Type B pancreatic cell (in vitro differentiated cells): ENCODE results near the gene NID1. TPM values are rescaled to one million over a fixed set of nuclear protein-coding genes. Genes with fewer than 3 reads are reported as not detected.

ENCODE experiments used
- DNase-seq: peaks from one replicate; pipeline ENCODE4 v3.0.0; 2021; ENCODE audit warnings: mixed read lengths; ENCODE audit not compliant: unreplicated experiment; ENCODE audit errors: extremely low spot score
- H3K27ac Mint-ChIP-seq: 2 replicates; pipeline ENCODE4 v1.8.0; 2021; ENCODE audit warnings: mild to moderate bottlenecking, mixed read lengths
- H3K27me3 Mint-ChIP-seq: 2 replicates; pipeline ENCODE4 v1.8.0; 2021; ENCODE audit warnings: mixed read lengths
- H3K36me3 Mint-ChIP-seq: 2 replicates; pipeline ENCODE4 v1.8.0; 2021; ENCODE audit warnings: mixed read lengths
- H3K4me1 Mint-ChIP-seq: one replicate; pipeline ENCODE4 v1.8.0; 2021; ENCODE audit warnings: mixed read lengths; ENCODE audit not compliant: unreplicated experiment
- H3K4me3 Mint-ChIP-seq: 2 replicates; pipeline ENCODE4 v1.8.0; 2021; ENCODE audit warnings: mild to moderate bottlenecking, mixed read lengths
- H3K9me3 Mint-ChIP-seq: 2 replicates; pipeline ENCODE4 v1.8.0; 2021; ENCODE audit warnings: mixed read lengths
- total RNA-seq: library from RNA; stranded (reverse); gene quantifications from 2 replicates; pipeline ENCODE4 v1.2.1, GENCODE V29; 2021; ENCODE audit warnings: low replicate concordance
- TF ChIP-seq, protein P1 (sequence below): fragments of 200-600 bp; sonication (generic); conservative IDR thresholded peaks from 2 replicates; pipeline ENCODE4 v1.5.0; 2021; ENCODE audit warnings: antibody characterized with exemption, mild to moderate bottlenecking

NID1 gene
- total RNA-seq, 1 donor from 2014 or later: 65.6 TPM

DNA sequence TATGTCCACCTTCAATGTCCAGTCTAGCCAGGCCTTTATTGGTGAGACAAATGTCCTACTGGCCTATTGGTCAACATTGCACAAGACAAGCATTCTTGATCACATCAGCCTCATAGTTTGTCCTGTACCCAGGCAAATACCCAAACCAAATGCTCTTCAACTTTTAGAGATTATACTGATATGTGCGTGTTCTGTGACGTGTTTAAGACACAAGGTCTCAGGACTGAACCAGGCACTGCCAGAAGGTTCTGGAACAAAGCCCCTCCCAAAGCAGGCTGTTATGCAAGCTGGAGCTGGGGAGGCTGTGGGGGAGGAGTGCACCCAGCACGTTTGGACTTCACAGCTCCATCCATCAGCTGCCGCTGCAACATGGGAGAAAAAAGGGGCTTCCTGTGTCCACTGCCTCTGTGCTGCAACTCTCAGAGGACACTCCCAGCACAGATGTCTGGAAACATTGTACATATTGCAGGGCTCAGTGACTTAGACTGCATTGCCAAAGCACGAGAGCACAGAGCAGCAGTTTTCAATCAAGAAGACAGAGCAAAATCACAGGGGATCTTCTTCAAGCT lies 45.9 kb downstream of the NID1 start:
- H3K27ac Mint-ChIP-seq: no peak overlapping the region
- H3K9me3 Mint-ChIP-seq: peaks cover 7% of the 10 kb centered on the region
- peaks cover 4% of the 10 kb centered on the region for H3K27me3 Mint-ChIP-seq
- H3K36me3 Mint-ChIP-seq: peaks cover 12% of the 10 kb centered on the region
- no peak overlapping the region for H3K4me3 Mint-ChIP-seq
- DNase-seq: no peak
- TF ChIP-seq, protein P1, sequence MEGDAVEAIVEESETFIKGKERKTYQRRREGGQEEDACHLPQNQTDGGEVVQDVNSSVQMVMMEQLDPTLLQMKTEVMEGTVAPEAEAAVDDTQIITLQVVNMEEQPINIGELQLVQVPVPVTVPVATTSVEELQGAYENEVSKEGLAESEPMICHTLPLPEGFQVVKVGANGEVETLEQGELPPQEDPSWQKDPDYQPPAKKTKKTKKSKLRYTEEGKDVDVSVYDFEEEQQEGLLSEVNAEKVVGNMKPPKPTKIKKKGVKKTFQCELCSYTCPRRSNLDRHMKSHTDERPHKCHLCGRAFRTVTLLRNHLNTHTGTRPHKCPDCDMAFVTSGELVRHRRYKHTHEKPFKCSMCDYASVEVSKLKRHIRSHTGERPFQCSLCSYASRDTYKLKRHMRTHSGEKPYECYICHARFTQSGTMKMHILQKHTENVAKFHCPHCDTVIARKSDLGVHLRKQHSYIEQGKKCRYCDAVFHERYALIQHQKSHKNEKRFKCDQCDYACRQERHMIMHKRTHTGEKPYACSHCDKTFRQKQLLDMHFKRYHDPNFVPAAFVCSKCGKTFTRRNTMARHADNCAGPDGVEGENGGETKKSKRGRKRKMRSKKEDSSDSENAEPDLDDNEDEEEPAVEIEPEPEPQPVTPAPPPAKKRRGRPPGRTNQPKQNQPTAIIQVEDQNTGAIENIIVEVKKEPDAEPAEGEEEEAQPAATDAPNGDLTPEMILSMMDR: no peak
- peaks cover 17% of the 10 kb centered on the region for H3K4me1 Mint-ChIP-seq

DNA sequence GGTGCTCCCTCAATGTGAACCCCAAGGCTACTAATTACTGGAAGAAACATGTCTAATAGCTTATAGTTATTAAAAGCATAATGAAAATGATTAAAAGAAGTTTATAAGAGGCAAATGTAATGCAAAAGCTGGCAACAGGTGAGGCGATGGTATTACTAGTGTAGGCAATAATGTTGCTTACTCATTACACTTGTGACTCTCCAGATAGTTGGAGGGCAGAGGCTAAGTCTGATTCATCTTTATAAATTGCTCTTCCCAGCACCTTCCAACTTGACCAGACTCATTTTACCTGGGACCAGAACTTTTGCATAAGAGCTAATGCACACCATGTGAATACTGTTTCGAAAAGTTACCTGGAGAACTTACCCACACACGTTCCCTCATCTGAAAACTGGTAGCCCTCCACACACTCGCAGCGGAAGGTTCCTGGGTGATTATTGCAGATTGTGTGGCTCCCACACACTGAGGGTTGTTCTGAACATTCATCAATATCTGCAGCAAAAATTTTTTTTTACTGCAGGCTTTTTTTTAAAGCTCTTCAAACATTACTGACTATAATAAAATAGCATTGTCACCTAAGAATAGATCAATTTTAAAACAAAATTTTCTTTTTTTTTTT lies 48.0 kb downstream of the NID1 start:
- H3K36me3 Mint-ChIP-seq: peaks cover 16% of the 10 kb centered on the region
- H3K27me3 Mint-ChIP-seq: peaks cover 4% of the 10 kb centered on the region
- peaks cover 17% of the 10 kb centered on the region for H3K4me1 Mint-ChIP-seq
- DNase-seq: no peak
- H3K27ac Mint-ChIP-seq: no peak overlapping the region
- TF ChIP-seq, protein P1: no peak
- H3K4me3 Mint-ChIP-seq: no peak overlapping the region
- H3K9me3 Mint-ChIP-seq: peaks cover 7% of the 10 kb centered on the region

DNA sequence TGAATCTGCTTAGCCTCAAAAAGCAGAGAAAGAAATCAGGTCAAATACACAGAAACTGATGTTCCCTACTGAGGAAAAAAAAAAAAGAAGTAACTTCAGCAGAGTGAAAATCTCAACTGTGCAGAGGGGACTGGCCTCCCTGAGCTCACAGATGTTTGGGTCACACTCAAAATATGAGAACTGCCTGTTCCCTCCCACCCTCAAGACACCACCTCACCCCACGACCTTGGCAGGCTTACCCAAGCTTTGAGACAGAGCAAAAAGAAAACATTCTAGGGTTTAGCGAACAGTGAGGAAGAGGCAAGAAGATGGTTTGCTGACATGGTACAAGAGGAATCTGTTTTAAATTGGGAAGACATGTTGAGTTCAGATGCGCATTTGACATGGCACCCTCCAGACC lies 48.8 kb downstream of the NID1 start:
- Mint-ChIP-seq H3K4me1 (peaks cover 17% of the 10 kb centered on the region), H3K9me3 (peaks cover 7% of the 10 kb centered on the region), H3K27ac (no peak overlapping the region), H3K36me3 (peaks cover 16% of the 10 kb centered on the region), H3K4me3 (no peak overlapping the region), H3K27me3 (peaks cover 4% of the 10 kb centered on the region)
- TF ChIP-seq, protein P1: no peak
- DNase-seq: no peak

DNA sequence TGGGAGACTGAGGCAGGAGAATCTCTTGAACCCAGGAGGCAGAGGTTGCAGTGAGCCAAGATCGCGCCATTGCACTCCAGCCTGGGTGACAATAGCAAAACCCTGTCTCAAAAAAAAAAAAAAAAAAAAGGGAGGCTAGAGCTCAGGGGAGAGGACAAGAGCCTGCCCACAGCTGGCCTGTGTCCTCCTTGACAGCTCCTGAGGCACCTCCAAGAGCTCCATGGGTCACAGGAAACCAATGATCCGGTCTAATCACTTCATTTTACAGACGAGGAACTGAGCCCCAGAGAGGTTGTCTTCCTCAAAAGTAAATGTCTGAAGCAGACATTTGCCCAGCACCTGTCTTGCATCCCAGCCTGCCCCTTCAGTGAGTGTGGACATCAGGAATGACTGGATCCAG lies 49.4 kb downstream of the NID1 start:
- peaks cover 1% of the 10 kb centered on the region for H3K27me3 Mint-ChIP-seq
- TF ChIP-seq, protein P1: no peak
- no peak for DNase-seq
- no peak overlapping the region for H3K27ac Mint-ChIP-seq
- H3K4me3 Mint-ChIP-seq: no peak overlapping the region
- H3K4me1 Mint-ChIP-seq: peaks cover 13% of the 10 kb centered on the region
- peaks cover 7% of the 10 kb centered on the region for H3K9me3 Mint-ChIP-seq
- peaks cover 16% of the 10 kb centered on the region for H3K36me3 Mint-ChIP-seq

DNA sequence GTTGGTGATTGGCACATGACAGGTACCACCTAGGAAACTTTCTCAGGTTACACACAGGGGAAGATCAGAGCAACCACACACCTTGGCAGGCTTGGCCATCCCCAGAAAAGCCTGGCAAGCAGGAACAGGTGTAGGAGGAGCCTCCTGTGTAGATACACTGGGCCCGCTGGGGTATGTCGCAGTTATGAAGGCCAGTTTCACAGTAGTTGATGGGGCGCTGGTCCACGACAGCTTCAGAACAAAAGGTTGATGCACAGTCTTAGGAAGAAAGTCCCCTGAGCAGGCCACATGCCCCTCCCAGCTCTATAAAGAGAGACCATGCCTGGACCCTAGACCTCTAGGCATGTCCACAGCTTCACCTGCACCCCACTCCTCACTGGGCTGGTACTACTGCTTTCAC lies 51.6 kb downstream of the NID1 start:
- Mint-ChIP-seq H3K36me3 (peaks cover 13% of the 10 kb centered on the region), H3K4me3 (no peak overlapping the region), H3K27ac (no peak overlapping the region), H3K27me3 (no peaks in the 10 kb centered on the region), H3K9me3 (peaks cover 7% of the 10 kb centered on the region), H3K4me1 (peaks cover 9% of the 10 kb centered on the region)
- TF ChIP-seq, protein P1: no peak
- DNase-seq: no peak
